MCF 10A (cell line): ENCODE results near the gene FABP3. TPM values are rescaled to one million over a fixed set of nuclear protein-coding genes. Genes with fewer than 3 reads are reported as not detected.

ENCODE experiments used
- BruUV-seq: library from RNA; stranded (reverse); fragments of 400-500 nt; replicated peaks from 2 replicates; lab custom pipeline; 2021; lab: Mats Ljungman, UMichigan
- CTCF ChIA-PET: fragments of 300-600 bp; sonication (Branson Sonifier 250); formaldehyde crosslinking; extraction: SDS; loops from one replicate; lab custom pipeline; 2021; ENCODE audit warnings: antibody characterized with exemption, inconsistent platforms; lab: Yijun Ruan, JAX
- POLR2A ChIA-PET: fragments of 300-600, 350-650 bp; sonication (Branson Sonifier 250); formaldehyde crosslinking; extraction: SDS; loops from one replicate; lab custom pipeline; 2020; ENCODE audit warnings: antibody characterized with exemption, inconsistent platforms; lab: Yijun Ruan, JAX
- DNase-seq: peaks from one replicate; pipeline ENCODE4 v3.0.0-alpha.2; 2018; ENCODE audit not compliant: unreplicated experiment
- H3K27ac Mint-ChIP-seq: one replicate; pipeline ENCODE4 v1.8.0; 2022; ENCODE audit warnings: mild to moderate bottlenecking, low read depth, mixed read lengths; ENCODE audit not compliant: unreplicated experiment
- H3K27me3 Mint-ChIP-seq: one replicate; pipeline ENCODE4 v1.8.0; 2022; ENCODE audit warnings: mixed read lengths; ENCODE audit not compliant: insufficient read depth, unreplicated experiment
- H3K36me3 Mint-ChIP-seq: one replicate; pipeline ENCODE4 v1.8.0; 2022; ENCODE audit warnings: mild to moderate bottlenecking, moderate library complexity, mixed read lengths; ENCODE audit not compliant: insufficient read depth, unreplicated experiment
- H3K4me1 Mint-ChIP-seq: one replicate; pipeline ENCODE4 v1.8.0; 2022; ENCODE audit warnings: mixed read lengths; ENCODE audit not compliant: insufficient read depth, unreplicated experiment
- H3K4me3 Mint-ChIP-seq: one replicate; pipeline ENCODE4 v1.8.0; 2022; ENCODE audit warnings: mild to moderate bottlenecking, moderate library complexity, mixed read lengths; ENCODE audit not compliant: unreplicated experiment
- H3K9me3 Mint-ChIP-seq: one replicate; pipeline ENCODE4 v1.8.0; 2022; ENCODE audit warnings: mixed read lengths; ENCODE audit not compliant: unreplicated experiment
- intact Hi-C: fragments of 100-400 bp; cut with micrococcal nuclease; formaldehyde crosslinking; loops from 2 replicates; pipeline ENCODE4 v1.14.1; 2022
- total RNA-seq: library from RNA; stranded (reverse); gene quantifications from 2 replicates; pipeline ENCODE4 v1.2.3, GENCODE V29; 2022
- TF ChIP-seq, protein P1 (sequence below): fragments of 200-600 bp; IDR thresholded peaks from one replicate; pipeline ENCODE4 v1.8.0; 2022; ENCODE audit warnings: antibody characterized with exemption, mild to moderate bottlenecking; ENCODE audit not compliant: unreplicated experiment

Gene FABP3
- total RNA-seq, 1 experiment from 2014 or later, result not detected

GRCh38 chr1:31373897-31374486, 1.1 kb upstream of the FABP3 start:
- Mint-ChIP-seq H3K4me3 (no peak overlapping the region), H3K36me3 (peaks cover 5% of the 10 kb centered on the region), H3K27ac (no peak overlapping the region), H3K4me1 (peaks cover 13% of the 10 kb centered on the region), H3K27me3 (no peaks in the 10 kb centered on the region), H3K9me3 (no peaks in the 10 kb centered on the region)
- intact Hi-C loops, result no loop called here
- TF ChIP-seq, protein P1, sequence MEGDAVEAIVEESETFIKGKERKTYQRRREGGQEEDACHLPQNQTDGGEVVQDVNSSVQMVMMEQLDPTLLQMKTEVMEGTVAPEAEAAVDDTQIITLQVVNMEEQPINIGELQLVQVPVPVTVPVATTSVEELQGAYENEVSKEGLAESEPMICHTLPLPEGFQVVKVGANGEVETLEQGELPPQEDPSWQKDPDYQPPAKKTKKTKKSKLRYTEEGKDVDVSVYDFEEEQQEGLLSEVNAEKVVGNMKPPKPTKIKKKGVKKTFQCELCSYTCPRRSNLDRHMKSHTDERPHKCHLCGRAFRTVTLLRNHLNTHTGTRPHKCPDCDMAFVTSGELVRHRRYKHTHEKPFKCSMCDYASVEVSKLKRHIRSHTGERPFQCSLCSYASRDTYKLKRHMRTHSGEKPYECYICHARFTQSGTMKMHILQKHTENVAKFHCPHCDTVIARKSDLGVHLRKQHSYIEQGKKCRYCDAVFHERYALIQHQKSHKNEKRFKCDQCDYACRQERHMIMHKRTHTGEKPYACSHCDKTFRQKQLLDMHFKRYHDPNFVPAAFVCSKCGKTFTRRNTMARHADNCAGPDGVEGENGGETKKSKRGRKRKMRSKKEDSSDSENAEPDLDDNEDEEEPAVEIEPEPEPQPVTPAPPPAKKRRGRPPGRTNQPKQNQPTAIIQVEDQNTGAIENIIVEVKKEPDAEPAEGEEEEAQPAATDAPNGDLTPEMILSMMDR, result no peak
- no TSS peak for BruUV-seq
- no peak for DNase-seq
- CTCF ChIA-PET, result interaction anchor here (0.6 kb wide), 2 partner anchors 54 to 69 kb away, joined by 3 to 5 read pairs; no protein-coding TSS in a partner anchor
- POLR2A ChIA-PET, result interaction anchor here (0.7 kb wide), 1 partner anchor 17 kb away, joined by 4 read pairs; no protein-coding TSS in a partner anchor

DNA sequence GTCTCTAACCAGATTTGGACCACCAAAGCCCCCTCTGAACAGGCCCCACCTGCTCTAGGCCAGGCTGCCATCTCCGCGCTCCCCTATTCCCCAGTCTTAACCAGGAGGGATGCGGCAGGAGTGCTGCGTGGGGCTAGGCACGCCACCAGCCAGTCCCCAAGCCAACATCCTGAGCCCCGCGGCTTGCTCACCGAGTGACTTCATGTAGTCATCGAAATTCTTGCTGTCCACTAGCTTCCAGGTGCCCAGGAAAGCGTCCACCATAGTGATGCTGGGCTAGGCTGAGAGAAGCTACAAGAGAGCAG, 173 bp downstream of the FABP3 start:
- H3K4me3 Mint-ChIP-seq, result no peak overlapping the region
- TF ChIP-seq, protein P1, result no peak
- intact Hi-C loops, result no loop called here
- peaks cover 13% of the 10 kb centered on the region for H3K4me1 Mint-ChIP-seq
- no peak for DNase-seq
- CTCF ChIA-PET, result interaction anchor here (0.7 to 1.6 kb wide), 2 partner anchors 11 to 369 kb away, joined by 4 to 8 read pairs; no protein-coding TSS in a partner anchor
- no peaks in the 10 kb centered on the region for H3K36me3 Mint-ChIP-seq
- no TSS peak for BruUV-seq
- POLR2A ChIA-PET, result no interaction called here
- no peaks in the 10 kb centered on the region for H3K27me3 Mint-ChIP-seq
- no peak overlapping the region for H3K27ac Mint-ChIP-seq
- no peaks in the 10 kb centered on the region for H3K9me3 Mint-ChIP-seq

- H3K27ac Mint-ChIP-seq, result no peak overlapping the region
- DNase-seq, result no peak
- no peak overlapping the region for H3K4me3 Mint-ChIP-seq
- intact Hi-C loops, result no loop called here
- no TSS peak for BruUV-seq
- TF ChIP-seq, protein P1, result no peak
- H3K27me3 Mint-ChIP-seq, result no peaks in the 10 kb centered on the region
- H3K9me3 Mint-ChIP-seq, result no peaks in the 10 kb centered on the region
- CTCF ChIA-PET, result interaction anchor here (0.9 to 1.6 kb wide), 2 partner anchors 12 to 22 kb away, joined by 3 to 8 read pairs; no protein-coding TSS in a partner anchor
- POLR2A ChIA-PET, result interaction anchor here (1.8 kb wide), 1 partner anchor 9 kb away, joined by 5 read pairs; no protein-coding TSS in a partner anchor
- H3K36me3 Mint-ChIP-seq, result peaks cover 4% of the 10 kb centered on the region
- H3K4me1 Mint-ChIP-seq, result peaks cover 13% of the 10 kb centered on the region
Measured at GRCh38 chr1:31372051-31372450, 825 bp downstream of the FABP3 start.

DNA sequence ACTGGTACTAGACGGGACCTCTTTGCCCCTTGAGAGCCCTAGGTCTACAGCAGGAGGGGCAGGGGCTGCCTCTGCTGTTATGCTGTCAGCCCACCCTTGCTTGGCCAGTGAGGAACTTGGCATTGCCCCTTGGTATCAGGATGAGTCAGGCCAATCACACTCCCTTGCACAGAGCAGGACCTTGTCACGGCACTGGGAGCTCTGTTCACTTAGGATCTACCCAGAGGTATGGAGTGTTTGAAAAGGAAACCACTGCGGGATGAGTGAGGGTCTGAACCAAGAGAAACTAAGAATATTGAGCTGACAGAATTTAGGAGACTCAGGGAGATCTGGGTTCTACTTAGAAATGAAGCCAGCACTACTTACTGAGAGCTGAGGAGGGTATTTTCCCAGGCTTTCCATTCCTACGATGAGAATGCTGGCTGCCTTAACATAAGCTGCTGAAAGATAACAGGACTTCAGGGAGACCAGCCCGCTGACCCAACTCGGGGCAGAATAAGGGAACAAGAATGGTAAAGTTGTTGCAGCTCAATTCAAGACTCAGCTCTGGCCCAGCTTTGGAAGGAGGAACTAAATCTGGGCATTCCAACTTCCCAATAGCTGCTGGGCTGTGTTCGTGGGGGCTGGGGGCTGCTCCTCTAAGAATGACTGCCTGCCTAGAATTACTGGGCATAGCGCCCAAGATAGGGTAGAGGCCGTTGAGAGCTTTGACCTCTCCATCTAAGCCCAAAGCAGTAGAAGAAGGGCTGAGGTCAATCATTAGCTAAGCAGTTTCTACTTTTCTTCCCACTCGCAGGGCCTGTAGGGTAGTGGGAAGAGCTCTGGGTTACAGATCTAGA, 1.5 kb downstream of the FABP3 start:
- Mint-ChIP-seq H3K27ac (no peak overlapping the region), H3K4me1 (peaks cover 7% of the 10 kb centered on the region), H3K9me3 (no peaks in the 10 kb centered on the region), H3K4me3 (no peak overlapping the region), H3K36me3 (peaks cover 4% of the 10 kb centered on the region), H3K27me3 (no peaks in the 10 kb centered on the region)
- no TSS peak for BruUV-seq
- intact Hi-C loops, result no loop called here
- ChIA-PET POLR2A (interaction anchor here (1.8 kb wide), 1 partner anchor 9 kb away, joined by 5 read pairs; no protein-coding TSS in a partner anchor), CTCF (interaction anchor here (0.5 to 1.6 kb wide), 4 partner anchors 10 to 166 kb away, joined by 3 to 8 read pairs (median 4); no protein-coding TSS in a partner anchor)
- DNase-seq, result no peak
- TF ChIP-seq, protein P1, result no peak
